ENCODE measurements around the gene C16orf54. TPM values are rescaled to one million over a fixed set of nuclear protein-coding genes. Genes with fewer than 3 reads are reported as not detected.

The C16orf54 gene
- total and polyA plus RNA-seq, 9 of the 15 experiments (the other 6 are each of a cell fraction or from before 2014, with no cell fraction given) = 0.09 TPM; not detected in 8

DNA sequence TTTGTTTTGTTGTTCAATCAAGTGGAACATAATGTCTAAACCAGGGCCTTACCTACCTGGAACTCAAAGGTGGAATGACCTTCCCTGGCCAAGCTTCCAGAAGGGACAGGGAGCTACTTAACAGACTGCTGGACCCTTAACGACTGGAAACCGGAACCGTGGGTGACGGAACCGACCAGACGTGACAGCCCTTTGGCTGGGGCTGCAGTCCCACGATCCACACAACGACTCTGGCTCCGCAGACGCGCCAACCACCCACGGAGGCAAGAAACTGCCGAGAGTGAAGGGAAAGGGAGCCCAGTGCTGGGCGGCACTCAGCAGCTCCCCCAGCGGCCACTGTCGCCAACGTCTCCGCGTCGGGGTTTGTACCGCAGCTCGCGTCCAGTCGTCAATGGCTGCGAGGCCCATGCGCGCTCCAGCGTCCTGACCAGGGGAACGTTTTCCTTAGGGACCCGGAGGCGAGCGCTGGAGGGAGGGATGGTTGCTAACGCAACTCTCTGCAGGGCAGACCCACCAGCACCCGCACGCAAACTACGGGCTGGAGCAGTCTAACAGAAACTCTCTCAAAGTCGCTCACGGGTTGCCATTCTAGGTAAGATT lies 39.2 kb upstream of the C16orf54 start (continued):
- TF ChIP-seq CCAR2 (IDR thresholded peaks at IDR 0.05; ENCODE audit: low read depth, low read length) (no peak), HLTF (IDR thresholded peaks at IDR 0.05) (no peak), RBFOX2 (IDR thresholded peaks at IDR 0.05; ENCODE audit: low read depth, low read length) (peak; percentile 52), NRF1 (conservative IDR thresholded peaks at IDR 0.05 in 1 of 2, IDR thresholded peaks at IDR 0.05 in 1 of 2) (peak; percentile 61 to 75), XRCC5 (IDR thresholded peaks at IDR 0.05; ENCODE audit: low read depth, low read length) (0 out of 2 replicates have a peak, but pooled peaks have one; percentile 35), ESRRB (CRISPR knock-in tag; IDR thresholded peaks at IDR 0.05; ENCODE audit: borderline replicate concordance) (no peak), ZNF165 (CRISPR knock-in tag; IDR thresholded peaks at IDR 0.05; ENCODE audit: borderline replicate concordance) (no peak), TEAD2 (tag; IDR thresholded peaks at IDR 0.05) (no peak), PTRF (tag; IDR thresholded peaks at IDR 0.05) (no peak), PRMT5 (CRISPR knock-in tag; IDR thresholded peaks at IDR 0.05) (no peak)
- TF ChIP-seq, protein P1, sequence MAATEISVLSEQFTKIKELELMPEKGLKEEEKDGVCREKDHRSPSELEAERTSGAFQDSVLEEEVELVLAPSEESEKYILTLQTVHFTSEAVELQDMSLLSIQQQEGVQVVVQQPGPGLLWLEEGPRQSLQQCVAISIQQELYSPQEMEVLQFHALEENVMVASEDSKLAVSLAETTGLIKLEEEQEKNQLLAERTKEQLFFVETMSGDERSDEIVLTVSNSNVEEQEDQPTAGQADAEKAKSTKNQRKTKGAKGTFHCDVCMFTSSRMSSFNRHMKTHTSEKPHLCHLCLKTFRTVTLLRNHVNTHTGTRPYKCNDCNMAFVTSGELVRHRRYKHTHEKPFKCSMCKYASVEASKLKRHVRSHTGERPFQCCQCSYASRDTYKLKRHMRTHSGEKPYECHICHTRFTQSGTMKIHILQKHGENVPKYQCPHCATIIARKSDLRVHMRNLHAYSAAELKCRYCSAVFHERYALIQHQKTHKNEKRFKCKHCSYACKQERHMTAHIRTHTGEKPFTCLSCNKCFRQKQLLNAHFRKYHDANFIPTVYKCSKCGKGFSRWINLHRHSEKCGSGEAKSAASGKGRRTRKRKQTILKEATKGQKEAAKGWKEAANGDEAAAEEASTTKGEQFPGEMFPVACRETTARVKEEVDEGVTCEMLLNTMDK (IDR thresholded peaks at IDR 0.05; ENCODE audit: borderline replicate concordance, insufficient read depth, low read depth, low read length, poor library complexity, severe bottlenecking) = no peak
- TF ChIP-seq, protein P2, sequence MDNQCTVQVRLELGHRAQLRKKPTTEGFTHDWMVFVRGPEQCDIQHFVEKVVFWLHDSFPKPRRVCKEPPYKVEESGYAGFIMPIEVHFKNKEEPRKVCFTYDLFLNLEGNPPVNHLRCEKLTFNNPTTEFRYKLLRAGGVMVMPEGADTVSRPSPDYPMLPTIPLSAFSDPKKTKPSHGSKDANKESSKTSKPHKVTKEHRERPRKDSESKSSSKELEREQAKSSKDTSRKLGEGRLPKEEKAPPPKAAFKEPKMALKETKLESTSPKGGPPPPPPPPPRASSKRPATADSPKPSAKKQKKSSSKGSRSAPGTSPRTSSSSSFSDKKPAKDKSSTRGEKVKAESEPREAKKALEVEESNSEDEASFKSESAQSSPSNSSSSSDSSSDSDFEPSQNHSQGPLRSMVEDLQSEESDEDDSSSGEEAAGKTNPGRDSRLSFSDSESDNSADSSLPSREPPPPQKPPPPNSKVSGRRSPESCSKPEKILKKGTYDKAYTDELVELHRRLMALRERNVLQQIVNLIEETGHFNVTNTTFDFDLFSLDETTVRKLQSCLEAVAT (IDR thresholded peaks at IDR 0.05) = 0 out of 4 replicates have a peak, but pooled peaks of 1 of the 2 experiments have one; percentile 49
- TF ChIP-seq, protein P3, sequence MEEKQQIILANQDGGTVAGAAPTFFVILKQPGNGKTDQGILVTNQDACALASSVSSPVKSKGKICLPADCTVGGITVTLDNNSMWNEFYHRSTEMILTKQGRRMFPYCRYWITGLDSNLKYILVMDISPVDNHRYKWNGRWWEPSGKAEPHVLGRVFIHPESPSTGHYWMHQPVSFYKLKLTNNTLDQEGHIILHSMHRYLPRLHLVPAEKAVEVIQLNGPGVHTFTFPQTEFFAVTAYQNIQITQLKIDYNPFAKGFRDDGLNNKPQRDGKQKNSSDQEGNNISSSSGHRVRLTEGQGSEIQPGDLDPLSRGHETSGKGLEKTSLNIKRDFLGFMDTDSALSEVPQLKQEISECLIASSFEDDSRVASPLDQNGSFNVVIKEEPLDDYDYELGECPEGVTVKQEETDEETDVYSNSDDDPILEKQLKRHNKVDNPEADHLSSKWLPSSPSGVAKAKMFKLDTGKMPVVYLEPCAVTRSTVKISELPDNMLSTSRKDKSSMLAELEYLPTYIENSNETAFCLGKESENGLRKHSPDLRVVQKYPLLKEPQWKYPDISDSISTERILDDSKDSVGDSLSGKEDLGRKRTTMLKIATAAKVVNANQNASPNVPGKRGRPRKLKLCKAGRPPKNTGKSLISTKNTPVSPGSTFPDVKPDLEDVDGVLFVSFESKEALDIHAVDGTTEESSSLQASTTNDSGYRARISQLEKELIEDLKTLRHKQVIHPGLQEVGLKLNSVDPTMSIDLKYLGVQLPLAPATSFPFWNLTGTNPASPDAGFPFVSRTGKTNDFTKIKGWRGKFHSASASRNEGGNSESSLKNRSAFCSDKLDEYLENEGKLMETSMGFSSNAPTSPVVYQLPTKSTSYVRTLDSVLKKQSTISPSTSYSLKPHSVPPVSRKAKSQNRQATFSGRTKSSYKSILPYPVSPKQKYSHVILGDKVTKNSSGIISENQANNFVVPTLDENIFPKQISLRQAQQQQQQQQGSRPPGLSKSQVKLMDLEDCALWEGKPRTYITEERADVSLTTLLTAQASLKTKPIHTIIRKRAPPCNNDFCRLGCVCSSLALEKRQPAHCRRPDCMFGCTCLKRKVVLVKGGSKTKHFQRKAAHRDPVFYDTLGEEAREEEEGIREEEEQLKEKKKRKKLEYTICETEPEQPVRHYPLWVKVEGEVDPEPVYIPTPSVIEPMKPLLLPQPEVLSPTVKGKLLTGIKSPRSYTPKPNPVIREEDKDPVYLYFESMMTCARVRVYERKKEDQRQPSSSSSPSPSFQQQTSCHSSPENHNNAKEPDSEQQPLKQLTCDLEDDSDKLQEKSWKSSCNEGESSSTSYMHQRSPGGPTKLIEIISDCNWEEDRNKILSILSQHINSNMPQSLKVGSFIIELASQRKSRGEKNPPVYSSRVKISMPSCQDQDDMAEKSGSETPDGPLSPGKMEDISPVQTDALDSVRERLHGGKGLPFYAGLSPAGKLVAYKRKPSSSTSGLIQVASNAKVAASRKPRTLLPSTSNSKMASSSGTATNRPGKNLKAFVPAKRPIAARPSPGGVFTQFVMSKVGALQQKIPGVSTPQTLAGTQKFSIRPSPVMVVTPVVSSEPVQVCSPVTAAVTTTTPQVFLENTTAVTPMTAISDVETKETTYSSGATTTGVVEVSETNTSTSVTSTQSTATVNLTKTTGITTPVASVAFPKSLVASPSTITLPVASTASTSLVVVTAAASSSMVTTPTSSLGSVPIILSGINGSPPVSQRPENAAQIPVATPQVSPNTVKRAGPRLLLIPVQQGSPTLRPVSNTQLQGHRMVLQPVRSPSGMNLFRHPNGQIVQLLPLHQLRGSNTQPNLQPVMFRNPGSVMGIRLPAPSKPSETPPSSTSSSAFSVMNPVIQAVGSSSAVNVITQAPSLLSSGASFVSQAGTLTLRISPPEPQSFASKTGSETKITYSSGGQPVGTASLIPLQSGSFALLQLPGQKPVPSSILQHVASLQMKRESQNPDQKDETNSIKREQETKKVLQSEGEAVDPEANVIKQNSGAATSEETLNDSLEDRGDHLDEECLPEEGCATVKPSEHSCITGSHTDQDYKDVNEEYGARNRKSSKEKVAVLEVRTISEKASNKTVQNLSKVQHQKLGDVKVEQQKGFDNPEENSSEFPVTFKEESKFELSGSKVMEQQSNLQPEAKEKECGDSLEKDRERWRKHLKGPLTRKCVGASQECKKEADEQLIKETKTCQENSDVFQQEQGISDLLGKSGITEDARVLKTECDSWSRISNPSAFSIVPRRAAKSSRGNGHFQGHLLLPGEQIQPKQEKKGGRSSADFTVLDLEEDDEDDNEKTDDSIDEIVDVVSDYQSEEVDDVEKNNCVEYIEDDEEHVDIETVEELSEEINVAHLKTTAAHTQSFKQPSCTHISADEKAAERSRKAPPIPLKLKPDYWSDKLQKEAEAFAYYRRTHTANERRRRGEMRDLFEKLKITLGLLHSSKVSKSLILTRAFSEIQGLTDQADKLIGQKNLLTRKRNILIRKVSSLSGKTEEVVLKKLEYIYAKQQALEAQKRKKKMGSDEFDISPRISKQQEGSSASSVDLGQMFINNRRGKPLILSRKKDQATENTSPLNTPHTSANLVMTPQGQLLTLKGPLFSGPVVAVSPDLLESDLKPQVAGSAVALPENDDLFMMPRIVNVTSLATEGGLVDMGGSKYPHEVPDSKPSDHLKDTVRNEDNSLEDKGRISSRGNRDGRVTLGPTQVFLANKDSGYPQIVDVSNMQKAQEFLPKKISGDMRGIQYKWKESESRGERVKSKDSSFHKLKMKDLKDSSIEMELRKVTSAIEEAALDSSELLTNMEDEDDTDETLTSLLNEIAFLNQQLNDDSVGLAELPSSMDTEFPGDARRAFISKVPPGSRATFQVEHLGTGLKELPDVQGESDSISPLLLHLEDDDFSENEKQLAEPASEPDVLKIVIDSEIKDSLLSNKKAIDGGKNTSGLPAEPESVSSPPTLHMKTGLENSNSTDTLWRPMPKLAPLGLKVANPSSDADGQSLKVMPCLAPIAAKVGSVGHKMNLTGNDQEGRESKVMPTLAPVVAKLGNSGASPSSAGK (IDR thresholded peaks at IDR 0.05) = peak; percentile 39; the same call in 1 of the 2 replicates
